SW 1271 (cell line): Measurements from ENCODE around the gene RASA1.
"Not testable (repeated sequence)": the region's sequence is repeated elsewhere in the genome, so short reads cannot be mapped to it uniquely, and the experiment has no call there.

Source experiments
- DNase-seq, 2 experiments: peaks; one replicate each; lab custom pipeline; 2025; lab: John Stamatoyannopoulos, UW

RASA1 gene

DNA sequence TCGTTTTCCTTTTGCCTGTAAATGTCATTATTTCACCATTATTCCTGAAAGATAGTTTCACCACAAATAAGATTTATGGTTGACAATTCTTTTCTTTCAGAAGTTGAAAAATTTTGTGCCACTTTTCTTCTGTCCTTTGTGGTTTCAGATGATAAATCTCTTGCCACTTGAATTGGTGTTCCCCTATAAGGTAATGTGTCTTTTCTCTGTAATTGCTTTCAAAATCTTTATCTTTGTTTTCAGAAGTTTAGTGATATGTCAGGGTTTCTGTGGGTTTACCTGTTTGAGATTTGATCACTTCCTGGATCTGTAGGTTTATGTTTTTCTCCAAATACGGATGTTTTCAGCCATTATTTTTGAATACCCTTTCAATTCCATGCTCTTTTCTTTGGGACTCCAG is 14.6 kb downstream of the RASA1 start:
- DNase-seq: no peak

DNA sequence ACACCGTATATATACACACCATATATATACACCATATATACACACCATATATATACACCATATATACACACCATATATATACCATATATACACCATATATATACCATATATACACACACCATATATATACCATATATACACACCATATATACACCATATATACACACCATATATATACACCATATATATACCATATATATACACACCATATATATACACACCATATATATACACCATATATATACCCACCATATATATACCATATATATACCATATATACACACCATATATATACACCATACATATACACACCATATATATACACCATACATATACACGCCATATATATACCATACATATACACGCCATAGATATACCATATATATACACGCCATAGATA is 19.6 kb downstream of the RASA1 start:
- not testable (repeated sequence) for DNase-seq

DNA sequence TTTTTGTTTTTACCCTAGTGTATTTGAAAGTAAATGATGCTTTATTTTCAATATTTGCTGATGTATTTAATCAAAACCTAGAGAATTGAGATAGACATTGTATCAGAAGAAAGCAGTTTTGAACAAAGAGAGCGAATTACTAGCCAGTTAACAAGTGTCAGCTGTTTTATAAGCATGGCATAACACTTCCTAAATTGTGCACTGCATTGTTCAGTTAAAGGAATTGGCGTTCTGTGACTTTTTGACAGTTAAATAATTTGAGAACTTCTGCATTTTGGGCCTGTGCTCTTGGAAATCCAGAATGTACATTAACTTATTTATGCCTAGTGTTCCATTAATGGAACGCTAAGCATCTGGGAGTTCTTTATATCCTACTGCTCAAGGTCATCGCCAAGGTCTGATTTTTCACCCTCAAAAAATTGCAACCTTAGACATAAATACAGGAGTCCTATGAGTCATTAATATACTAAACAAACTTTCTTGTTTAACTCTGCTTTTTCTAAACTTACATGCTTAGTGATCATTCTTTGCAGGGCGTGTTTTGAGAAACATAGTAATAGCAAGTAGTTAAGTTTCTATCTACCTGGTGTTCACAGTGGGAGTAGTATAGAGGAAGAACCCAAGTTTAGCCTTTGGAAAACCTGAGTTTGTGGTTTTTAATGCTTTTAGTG is 31.1 kb downstream of the RASA1 start:
- DNase-seq: no peak

DNA sequence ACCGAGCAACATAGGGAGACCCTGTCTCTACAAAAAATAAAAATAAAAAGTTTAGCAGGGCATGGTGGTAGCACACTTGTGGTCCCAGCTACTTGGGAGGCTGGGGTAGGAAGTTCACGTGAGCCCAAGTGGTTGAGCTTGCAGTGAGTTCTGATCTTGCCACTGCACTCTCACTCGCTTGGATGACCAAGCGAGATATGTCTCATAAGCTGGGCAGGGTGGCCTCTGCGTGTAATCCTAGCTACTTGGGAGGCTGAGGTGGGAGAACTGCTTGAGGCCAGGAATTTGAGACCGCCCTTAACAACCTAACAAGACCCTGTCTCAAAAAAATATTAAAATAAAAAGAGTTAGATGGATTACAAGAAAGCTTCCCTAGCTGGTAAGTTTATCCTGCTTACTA is 32.5 kb downstream of the RASA1 start:
- no peak for DNase-seq

DNA sequence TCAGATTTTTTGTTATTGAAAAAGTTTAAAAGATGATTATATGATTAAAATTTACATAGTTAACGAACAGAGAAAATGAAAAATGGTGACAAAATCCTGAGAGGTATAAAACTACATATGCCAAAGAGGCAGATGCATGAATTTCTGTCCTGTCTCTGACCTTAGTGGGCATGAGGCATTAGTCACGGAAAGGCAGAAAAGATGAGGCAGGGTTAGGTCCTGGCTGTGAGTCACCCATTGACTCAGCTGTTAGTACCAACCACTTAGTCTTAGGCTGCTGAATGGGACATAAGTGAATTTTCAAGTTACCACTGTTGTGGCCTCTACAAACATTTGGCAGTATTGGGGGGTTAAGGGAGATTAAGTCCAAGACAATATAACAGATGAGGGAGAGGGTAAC is 33.1 kb downstream of the RASA1 start:
- DNase-seq: peak; percentile 77 to 96

DNA sequence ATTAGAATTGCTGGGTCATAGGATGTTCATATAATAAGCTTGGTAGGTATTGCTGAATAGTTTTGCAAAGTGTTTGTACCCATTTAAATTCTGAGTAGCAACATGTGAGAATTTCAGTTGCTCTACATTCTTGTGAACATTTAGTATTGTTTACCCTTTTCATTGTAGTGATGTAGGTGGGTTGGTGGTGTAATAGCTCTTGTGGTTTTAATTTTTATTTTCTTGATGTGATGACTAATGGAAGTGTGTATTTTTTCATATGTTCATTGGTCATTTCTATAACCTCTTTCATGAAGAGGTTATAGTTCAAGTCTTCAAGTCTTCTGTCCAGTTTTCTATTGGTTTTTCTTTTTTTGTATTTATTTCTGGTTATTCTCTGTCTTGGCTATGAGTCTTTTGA is 34.4 kb downstream of the RASA1 start:
- DNase-seq: no peak

DNA sequence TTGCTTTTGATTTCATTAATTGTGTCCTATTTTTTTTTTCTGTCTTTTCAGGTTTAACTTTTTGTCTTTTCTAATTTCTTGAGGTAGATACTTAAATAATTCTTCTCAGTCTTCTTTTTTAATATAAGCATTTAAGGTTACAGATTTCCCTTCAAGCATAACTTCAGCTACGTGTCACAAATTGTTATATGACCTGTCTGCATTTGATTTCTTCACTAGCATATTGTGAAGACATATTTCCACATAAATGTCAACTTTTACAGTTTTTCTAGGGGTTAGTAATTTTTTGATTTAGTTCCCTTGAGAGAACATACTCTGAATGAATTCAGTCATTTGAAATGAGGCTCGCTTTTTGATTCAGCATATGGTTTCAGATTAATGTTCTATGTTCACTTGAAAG is 35.6 kb downstream of the RASA1 start:
- DNase-seq: no peak

DNA sequence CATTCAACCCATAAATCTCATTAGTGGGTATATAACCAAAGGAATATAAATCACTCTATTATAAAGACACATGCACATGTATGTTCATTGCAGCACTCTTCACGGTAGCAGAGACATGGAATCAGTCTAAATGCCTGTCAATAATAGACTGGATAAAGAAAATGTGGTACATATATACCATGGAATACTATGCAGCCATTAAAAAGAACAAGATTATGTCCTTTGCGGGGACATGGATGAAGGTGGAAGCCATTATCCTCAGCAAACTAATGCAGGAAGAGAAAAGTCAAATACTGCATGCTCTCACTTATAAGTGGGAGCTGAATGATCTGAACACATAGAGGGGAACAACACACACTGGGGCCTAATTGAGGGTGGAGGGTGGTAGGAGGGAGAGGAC is 38.4 kb downstream of the RASA1 start:
- not testable (repeated sequence) for DNase-seq

DNA sequence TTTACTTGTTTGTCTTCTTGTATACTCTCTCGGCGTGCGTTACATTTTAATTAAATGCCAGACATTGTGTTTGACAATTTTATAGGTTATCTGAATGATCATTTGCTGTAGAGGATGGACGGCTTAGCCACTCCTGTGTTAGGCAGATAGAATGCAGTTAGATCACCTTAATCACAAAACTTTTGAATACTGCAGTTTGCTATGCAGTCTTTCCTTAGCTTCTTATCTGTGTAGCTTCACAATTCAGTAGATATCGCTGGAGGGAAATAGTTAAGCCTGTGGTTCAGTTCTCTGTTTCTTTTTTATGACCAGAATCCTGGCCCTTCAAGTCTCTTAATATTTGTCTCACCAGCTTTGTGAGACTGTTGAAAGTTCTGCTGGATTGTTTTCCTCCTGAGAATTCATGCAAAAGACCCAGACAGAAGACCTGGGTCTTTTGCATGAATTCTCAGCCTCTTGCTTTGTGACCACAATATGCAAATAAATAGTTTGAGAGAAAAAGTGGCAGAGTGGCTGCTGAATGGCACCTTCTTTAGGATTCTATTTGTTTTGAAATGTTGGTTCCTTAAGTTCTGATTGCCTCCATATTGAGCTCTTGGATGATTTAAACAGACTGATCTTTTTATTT is 40.2 kb downstream of the RASA1 start:
- no peak for DNase-seq

DNA sequence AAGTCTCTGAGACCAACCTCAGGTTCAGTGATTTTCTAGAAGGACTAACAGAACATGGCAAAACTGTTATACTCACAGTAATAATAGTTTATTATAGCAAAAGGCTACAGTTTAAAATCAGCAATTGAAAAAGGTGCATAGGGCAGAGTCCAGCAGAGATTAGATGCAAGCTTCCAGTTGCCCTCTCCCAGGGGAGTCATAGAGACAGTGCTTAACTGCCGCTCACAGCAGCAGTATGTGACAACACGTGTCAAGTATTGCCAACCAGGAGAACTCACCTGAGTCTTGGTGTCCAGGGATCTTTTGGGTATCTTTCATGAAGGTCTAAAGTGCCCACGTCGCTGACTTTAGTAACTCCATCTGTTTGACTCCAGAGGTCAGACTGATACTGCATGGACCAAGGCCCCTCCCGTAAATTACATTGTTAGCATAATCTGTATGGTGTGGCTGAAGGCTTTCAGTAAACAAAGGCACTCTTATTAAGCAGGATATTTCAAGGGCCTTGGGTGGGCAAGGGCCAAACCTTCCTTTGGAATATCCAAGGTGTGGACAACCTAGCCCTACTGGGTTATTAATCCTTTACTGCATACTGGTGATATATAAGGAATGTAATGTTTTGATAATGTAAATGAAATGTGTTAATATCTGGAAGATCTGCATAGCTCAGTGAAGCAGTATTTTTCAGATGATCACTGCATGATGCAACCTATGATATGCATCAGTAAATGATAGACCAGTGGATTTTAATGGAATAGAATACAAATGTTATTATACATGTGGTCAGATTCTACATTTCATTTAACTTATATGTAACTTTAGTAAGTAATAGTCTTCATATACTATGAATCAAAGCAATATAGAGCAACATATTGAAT is 44.0 kb downstream of the RASA1 start:
- no peak for DNase-seq

DNA sequence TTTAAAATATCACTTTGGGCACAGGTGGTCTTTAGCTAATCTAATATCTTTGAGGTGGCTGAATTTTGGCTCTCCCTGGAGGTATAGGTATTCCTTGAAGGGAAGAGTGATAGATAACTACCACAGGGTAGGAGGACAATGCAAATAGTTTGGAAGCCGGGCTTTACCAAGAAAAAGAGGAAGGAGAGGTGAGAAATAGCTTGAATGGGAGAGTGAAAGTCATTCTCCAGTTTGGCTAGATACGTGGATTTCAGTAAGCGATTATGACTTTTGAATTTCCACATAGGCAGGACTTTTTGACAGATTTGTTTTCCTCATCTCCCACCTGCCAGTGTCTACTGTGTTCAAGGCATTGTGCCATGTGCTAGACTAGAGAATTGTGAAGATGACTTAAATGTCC is 45.5 kb downstream of the RASA1 start:
- DNase-seq: no peak

DNA sequence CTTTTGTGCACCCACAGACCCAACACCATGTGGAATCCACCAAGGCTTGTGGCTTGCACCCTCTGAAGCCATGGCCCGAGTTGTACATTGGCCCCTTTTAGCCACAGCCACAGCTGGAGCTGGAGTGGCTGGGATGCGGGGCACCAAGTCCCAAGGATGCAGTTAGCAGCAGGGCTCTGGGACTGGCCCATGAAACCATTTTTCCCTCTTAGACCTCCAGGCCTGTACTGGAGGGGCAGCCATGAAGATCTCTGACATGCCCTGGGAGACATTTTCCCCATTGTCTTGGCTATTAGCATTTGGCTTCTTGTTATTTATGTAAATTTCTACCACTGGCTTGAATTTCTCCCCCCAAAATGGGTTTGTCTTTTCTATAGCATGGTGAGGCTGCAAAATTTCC is 51.8 kb downstream of the RASA1 start:
- no peak for DNase-seq

DNA sequence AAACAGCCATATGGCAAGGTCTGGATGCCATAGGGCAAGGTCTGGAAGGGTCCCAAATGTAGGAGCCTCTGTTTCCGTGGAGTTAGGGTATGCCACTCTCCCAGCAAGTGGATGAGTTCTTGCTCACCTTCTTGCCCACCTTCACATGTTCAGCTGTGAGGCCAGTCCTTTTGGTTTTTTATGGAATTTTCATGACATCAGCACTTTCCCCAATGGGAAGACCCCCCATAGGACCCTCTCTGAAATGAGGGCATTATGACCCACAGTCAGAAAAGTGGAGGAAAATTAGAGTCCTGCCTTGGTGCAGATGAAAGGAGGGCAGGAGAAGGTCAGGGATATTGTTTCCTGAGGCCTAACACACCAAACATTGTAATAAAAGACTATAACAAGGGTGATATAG is 53.9 kb downstream of the RASA1 start:
- DNase-seq: no peak

DNA sequence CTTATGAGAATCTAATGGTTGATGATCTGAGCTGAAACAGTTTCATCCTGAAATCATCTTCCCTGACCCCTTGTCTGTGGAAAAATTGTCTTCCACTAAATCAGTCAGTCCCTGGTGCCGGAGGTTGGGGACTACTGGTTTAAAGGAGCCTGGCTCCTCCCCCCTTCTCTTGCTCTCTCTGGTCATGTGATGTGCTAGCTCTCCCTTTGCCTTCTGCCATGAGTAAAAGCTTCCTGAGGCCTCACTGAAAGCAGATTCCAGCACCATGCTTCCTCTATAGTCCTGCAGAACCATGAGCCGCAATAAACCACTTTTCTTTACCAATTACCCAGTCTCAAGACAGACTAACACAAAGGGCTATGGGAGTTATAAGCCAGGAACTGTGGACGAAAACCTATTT is 54.7 kb downstream of the RASA1 start:
- DNase-seq: no peak

DNA sequence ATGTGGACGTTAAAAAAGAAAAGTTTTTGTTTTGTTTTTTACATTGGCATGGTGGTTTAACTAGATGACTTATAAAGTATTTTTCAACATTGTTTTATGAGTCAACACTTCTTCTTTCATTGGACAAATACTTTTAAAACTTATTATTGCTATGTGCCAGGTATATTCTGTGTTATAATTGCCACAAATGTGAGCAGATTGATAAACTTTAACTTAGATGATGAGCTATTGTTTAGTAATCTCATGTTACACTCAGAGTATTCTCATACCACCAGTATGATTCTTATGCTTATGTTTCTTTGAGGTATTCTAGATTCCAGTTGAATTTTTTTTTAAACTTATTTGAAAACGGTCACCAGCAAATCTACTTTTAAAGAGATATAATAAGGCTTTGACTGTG is 60.3 kb downstream of the RASA1 start:
- DNase-seq: no peak

DNA sequence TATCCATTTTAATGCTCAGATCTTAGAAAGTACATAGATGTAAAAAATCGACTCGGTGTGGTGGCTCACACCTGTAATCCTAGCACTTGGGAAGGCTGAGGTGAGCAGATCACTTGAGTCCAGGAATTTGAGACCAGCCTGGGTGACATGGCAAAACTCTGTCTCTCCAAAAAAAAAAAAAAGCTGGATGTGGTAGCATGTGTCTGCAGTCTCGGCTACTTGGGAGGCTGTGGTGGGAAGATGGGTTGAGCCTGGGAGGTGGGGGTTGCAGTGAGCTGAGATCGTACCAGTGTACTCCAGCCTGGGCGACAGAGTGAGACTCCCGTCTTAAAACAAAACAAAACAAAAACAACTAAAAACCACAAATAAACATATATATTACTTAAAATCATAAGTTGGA is 61.4 kb downstream of the RASA1 start:
- no peak for DNase-seq

DNA sequence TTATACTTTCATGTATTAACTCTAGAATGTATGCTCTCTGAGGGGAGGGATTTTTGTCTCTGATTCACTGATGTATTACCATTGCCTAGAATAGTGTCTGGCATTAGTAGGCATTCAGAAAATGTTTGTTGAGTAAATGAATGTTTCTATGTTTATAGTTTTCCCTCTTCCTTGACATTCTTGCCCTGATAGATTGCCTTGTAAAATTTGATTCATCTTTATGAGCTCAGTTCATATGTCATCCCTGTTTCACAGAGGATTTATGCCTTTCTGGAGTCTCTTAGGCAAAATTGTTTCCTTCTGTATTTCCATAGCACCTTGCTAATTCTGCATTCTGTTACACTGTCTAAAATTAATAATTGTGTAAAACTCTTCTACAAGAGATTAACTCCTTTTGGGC is 72.3 kb downstream of the RASA1 start:
- no peak for DNase-seq

DNA sequence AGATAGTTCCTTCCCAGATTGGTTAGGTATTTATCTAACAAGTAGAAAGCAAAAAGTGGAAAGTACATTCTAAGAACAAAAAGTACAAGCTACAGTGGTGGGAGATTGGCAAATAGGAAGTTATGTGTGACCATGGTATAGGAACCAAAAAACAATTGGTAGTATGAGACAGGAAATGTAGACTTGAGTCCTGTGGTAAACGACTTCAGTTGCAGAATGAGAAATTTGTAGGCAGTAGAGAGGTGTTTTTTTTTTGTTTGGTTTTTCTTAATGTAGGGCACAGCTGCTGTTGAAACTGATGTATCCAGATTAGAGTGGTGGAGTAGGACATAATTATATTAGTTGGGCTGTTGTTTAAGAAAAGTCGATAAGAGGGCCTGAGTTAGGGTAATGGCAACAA is 73.0 kb downstream of the RASA1 start:
- DNase-seq: no peak

DNA sequence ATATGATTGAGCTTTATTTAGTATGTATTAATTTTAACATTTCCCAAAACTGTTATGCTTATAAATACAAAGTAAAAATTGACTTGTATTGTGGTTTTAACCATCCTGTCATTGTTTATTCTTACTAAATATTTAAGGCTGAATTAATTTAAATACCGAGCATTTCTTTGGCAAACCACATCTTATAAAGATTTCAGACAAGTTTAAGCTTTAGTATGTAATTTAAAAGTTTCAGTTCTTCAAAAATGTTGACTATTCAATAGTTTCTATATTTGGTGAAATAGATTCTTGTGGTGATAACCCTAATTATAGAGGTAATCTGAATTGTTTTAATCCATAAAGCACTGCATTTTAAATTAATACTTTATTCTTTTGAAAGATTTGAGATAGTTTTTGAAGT is 79.6 kb downstream of the RASA1 start:
- no peak for DNase-seq

DNA sequence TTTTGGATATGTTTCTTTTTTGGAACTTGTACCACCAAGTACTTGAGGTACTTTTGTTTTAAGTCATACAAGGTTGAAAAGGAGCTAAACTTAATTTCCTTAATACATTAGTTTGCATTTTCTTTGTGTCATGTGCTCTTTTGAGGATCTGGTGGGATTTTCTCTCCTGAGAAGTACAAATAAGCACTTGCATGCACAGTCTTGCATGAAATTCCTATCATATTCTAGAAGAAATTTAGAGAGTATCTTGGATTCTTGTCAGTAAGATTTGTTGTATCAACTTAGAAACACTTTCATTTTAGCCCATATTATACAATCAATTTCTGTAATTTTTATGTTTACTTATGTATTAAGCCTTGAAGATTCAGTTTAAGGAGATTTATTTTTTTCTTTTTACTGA is 80.2 kb downstream of the RASA1 start:
- no peak for DNase-seq

DNA sequence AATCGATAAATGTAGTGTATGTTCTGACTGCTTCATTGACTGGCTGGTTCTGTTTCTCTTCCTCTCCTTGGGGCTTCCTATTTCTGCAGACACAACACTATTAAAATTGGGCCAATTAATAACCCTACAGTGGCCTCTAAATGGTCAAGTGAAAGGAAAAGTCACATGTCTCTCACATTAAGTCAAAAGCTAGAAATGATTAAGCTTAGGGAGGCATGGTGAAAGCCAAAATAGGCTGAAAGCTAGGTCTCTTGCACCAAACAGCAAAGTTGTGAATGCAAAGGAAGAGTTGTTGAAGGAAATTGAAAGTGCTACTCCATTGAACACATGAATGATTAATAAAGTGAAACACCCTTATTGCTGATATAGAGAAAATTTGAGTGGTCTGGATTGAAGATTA is 86.8 kb downstream of the RASA1 start:
- no peak for DNase-seq

DNA sequence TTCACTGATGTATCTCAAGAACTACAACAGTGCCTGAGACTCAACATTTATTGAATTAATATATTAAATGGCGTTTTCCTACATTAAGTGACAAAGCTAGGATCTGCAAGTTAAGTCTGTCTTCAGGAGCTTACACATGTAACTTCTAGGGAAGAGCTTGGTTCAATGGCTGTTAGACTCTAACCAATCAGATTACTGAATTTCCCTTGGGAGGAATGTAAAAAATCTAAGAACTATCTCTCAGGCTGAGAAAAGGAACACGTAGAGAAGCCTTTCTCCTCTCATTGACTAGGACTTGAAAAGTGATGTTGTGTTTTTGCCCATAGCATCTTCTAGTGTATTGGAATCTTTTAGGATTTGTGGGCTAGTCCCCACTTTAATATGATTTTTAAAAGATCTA is 91.4 kb downstream of the RASA1 start:
- no peak for DNase-seq

DNA sequence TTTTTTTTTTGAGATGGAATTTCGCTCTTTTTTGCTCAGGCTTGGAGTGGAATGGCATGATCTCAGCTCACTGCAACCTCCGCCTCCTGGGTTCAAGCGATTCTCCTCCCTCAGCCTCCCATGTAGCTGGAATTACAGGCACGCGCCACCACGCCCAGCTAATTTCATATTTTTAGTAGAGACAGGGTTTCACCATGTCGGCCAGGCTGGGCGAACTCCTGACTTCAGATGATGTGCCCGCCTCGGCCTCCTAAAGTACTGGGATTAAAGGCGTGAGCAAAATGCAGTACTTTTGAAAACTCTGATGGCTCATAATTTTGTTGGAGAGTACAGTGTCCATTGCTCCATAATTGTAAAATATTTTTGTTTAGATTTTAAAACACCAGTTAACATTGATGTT is 92.4 kb downstream of the RASA1 start:
- no peak for DNase-seq
